Keratinocyte (primary cell): ENCODE data around the gene CTH.

Source experiments
- EZH2 ChIP-seq: IDR thresholded peaks from one replicate; pipeline ENCODE4 v1.6.1; 2012; ENCODE audit warnings: inconsistent platforms, mild to moderate bottlenecking, low read length, moderate library complexity
- TF ChIP-seq, protein P1 (sequence below), 3 experiments: IDR thresholded peaks in 1 of 3; conservative IDR thresholded peaks in 1 of 3; optimal IDR thresholded peaks in 1 of 3; 2 replicates in 2 of 3; 3 replicates in 1 of 3; pipeline versions ENCODE3 to v1.5.1; 2011; ENCODE audit warnings: low read length in 3 of 3, mild to moderate bottlenecking in 3 of 3, moderate library complexity in 2 of 3, control low read depth in 1 of 3, inconsistent platforms in 1 of 3; ENCODE audit not compliant: insufficient read depth in 2 of 3; ENCODE audit errors: extremely low read depth in 1 of 3

DNA sequence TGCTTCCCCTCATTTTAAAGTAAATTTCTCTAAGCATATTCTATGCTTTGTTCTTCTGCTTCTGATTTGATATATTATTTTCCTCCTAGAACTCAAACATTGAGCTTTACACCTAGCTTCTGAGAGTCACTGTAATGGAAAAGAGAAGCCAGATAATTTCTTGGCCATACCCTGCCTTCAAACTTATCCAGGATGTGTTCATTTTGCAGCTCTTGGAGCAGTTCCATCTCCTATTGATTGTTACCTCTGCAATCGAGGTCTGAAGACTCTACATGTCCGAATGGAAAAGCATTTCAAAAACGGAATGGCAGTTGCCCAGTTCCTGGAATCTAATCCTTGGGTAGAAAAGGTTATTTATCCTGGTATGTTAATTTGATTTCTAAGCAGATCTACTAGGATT lies 20.8 kb downstream of the CTH start:
- TF ChIP-seq, protein P1, sequence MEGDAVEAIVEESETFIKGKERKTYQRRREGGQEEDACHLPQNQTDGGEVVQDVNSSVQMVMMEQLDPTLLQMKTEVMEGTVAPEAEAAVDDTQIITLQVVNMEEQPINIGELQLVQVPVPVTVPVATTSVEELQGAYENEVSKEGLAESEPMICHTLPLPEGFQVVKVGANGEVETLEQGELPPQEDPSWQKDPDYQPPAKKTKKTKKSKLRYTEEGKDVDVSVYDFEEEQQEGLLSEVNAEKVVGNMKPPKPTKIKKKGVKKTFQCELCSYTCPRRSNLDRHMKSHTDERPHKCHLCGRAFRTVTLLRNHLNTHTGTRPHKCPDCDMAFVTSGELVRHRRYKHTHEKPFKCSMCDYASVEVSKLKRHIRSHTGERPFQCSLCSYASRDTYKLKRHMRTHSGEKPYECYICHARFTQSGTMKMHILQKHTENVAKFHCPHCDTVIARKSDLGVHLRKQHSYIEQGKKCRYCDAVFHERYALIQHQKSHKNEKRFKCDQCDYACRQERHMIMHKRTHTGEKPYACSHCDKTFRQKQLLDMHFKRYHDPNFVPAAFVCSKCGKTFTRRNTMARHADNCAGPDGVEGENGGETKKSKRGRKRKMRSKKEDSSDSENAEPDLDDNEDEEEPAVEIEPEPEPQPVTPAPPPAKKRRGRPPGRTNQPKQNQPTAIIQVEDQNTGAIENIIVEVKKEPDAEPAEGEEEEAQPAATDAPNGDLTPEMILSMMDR (optimal IDR thresholded peaks at IDR 0.05 in 1 of 3, IDR thresholded peaks at IDR 0.05 in 1 of 3, conservative IDR thresholded peaks at IDR 0.05 in 1 of 3; ENCODE audit: extremely low read depth in 1 of 3, insufficient read depth in 2 of 3, low read length in 3 of 3), result no peak
- no peak for TF ChIP-seq EZH2
